GM12878 (cell line): Measurements from ENCODE around the gene LONRF3. TPM values are rescaled to one million over a fixed set of nuclear protein-coding genes. Genes with fewer than 3 reads are reported as not detected.

Experiments
- ATAC-seq: fragments of 200-7000 bp; cut with Tn5 transposase; 3 replicates; pipeline ENCODE4 v1.9.1; 2020; ENCODE audit warnings: mild to moderate bottlenecking, moderate library complexity
- BruUV-seq: library from RNA; stranded (reverse); fragments of 400-500 nt; replicated peaks from 2 replicates; lab custom pipeline; 2021; lab: Mats Ljungman, UMichigan
- CTCF ChIA-PET: fragments of 300-600 bp; sonication (Branson Sonifier 250); formaldehyde crosslinking; extraction: SDS; loops from one replicate; lab custom pipeline; 2021; ENCODE audit warnings: inconsistent platforms; lab: Yijun Ruan, JAX
- POLR2A ChIA-PET: fragments of 350-600 bp; formaldehyde crosslinking; extraction: SDS; loops from one replicate; lab custom pipeline; 2021; ENCODE audit warnings: inconsistent platforms; lab: Charles Lee
- RAD21 ChIA-PET: fragments of 300-600 bp; sonication (Branson Sonifier 250); formaldehyde crosslinking; loops from one replicate; lab custom pipeline; 2023; ENCODE audit warnings: antibody characterized with exemption; ENCODE audit not compliant: unreplicated experiment; lab: Charles Lee
- SMC1A ChIA-PET: fragments of 300-600 bp; sonication (Branson Sonifier 250); formaldehyde crosslinking; loops from one replicate; lab custom pipeline; 2023; ENCODE audit not compliant: unreplicated experiment, uncharacterized antibody; lab: Charles Lee
- DNase-seq: peaks from one replicate; pipeline ENCODE4 v3.0.0-alpha.2; 2011; ENCODE audit warnings: low read depth, low spot score
- FAIRE-seq: peaks from 3 replicates; lab custom pipeline; 2011; peaks lifted over from hg19 to GRCh38; lab: Jason Lieb, UNC
- H2AFZ ChIP-seq: 2 replicates; pipeline ENCODE4 v1.6.0; 2011; ENCODE audit warnings: low read depth, low read length, control low read depth; ENCODE audit not compliant: control insufficient read depth
- H3K27ac ChIP-seq: 2 replicates; pipeline ENCODE4 v1.5.1; 2011; ENCODE audit warnings: control low read depth; ENCODE audit not compliant: control insufficient read depth, insufficient read depth
- H3K27me3 ChIP-seq, 2 experiments: replicated peaks in 1 of 2; 2 replicates each; pipeline versions ENCODE4 v1.6.0 to v1.6.1; 2011; ENCODE audit warnings: low read length in 1 of 2; ENCODE audit not compliant: control insufficient read depth in 2 of 2, insufficient read depth in 2 of 2
- H3K36me3 ChIP-seq, 2 experiments: 2 replicates each; pipeline ENCODE4 v1.5.1; 2011; ENCODE audit warnings: low read length in 1 of 2; ENCODE audit not compliant: control insufficient read depth in 2 of 2, insufficient read depth in 2 of 2
- H3K4me1 ChIP-seq: 2 replicates; pipeline ENCODE4 v1.6.1; 2011; ENCODE audit warnings: mild to moderate bottlenecking, low read length, moderate library complexity, mixed read lengths; ENCODE audit not compliant: control insufficient read depth, insufficient read depth
- H3K4me2 ChIP-seq: 2 replicates; pipeline ENCODE4 v1.6.0; 2011; ENCODE audit warnings: control low read depth; ENCODE audit not compliant: control insufficient read depth, insufficient read depth
- H3K4me3 ChIP-seq: fragments of 200-600 bp; sonication (generic); 2 replicates; pipeline ENCODE4 v1.5.1; 2016
- H3K79me2 ChIP-seq: 2 replicates; pipeline ENCODE4 v1.6.0; 2011; ENCODE audit warnings: low read length; ENCODE audit not compliant: control insufficient read depth, insufficient read depth
- H3K9ac ChIP-seq: 2 replicates; pipeline ENCODE4 v1.8.0; 2011; ENCODE audit warnings: low read length, control low read depth, mixed read lengths; ENCODE audit not compliant: control insufficient read depth, insufficient read depth
- H3K9me3 ChIP-seq: replicated peaks from 3 replicates; pipeline ENCODE4 v1.5.1; 2011; ENCODE audit warnings: mild to moderate bottlenecking, low read length; ENCODE audit not compliant: control insufficient read depth, insufficient read depth
- H4K20me1 ChIP-seq: 2 replicates; pipeline ENCODE4 v1.6.0; 2011; ENCODE audit not compliant: control insufficient read depth, insufficient read depth
- BHLHE40 ChIP-seq, 2 experiments: fragments of 450-650 bp in 1 of 2; IDR thresholded peaks; 2 replicates each; pipeline ENCODE4 v1.6.1; 2011 to 2017; ENCODE audit warnings: low read depth in 2 of 2, borderline replicate concordance in 1 of 2, improper control_type of control experiment in 1 of 2, low read length in 1 of 2, mild to moderate bottlenecking in 1 of 2
- CBFB ChIP-seq: IDR thresholded peaks from 2 replicates; pipeline ENCODE4 v1.6.1; 2016; ENCODE audit warnings: antibody characterized with exemption, low read depth
- CHD1 ChIP-seq: IDR thresholded peaks from 2 replicates; pipeline ENCODE4 v1.6.1; 2012; ENCODE audit warnings: low read depth, low read length, improper control_type of control experiment
- HDAC6 ChIP-seq: fragments of 200-600 bp; sonication (generic); IDR thresholded peaks from one replicate; pipeline ENCODE4 v1.8.0; 2017; ENCODE audit warnings: antibody characterized with exemption; ENCODE audit not compliant: unreplicated experiment
- HSF1 ChIP-seq: fragments of 150-350 bp; IDR thresholded peaks from 2 replicates; pipeline ENCODE4 v1.6.1; 2014; ENCODE audit warnings: mild to moderate bottlenecking, low read depth, low read length
- IKZF1 ChIP-seq: fragments of 450-650 bp; conservative IDR thresholded peaks from 2 replicates; pipeline ENCODE4 v1.6.1; 2017; ENCODE audit warnings: antibody characterized with exemption, mild to moderate bottlenecking
- KDM1A ChIP-seq: fragments of 200-600 bp; sonication (generic); IDR thresholded peaks from 2 replicates; pipeline ENCODE4 v1.6.1; 2016; ENCODE audit warnings: borderline replicate concordance
- MTA3 ChIP-seq: IDR thresholded peaks from 2 replicates; pipeline ENCODE4 v1.6.1; 2012; ENCODE audit warnings: low read length, inconsistent platforms, borderline replicate concordance
- NBN ChIP-seq: fragments of 450-650 bp; IDR thresholded peaks from 2 replicates; pipeline ENCODE4 v1.6.1; 2016
- NR2F1 ChIP-seq: fragments of 450-650 bp; conservative IDR thresholded peaks from 2 replicates; pipeline ENCODE4 v1.6.1; 2017; ENCODE audit warnings: mild to moderate bottlenecking
- PAX8 ChIP-seq: fragments of 450-650 bp; IDR thresholded peaks from 2 replicates; pipeline ENCODE4 v1.6.1; 2017; ENCODE audit warnings: mild to moderate bottlenecking, moderate library complexity
- PML ChIP-seq: IDR thresholded peaks from 2 replicates; pipeline ENCODE4 v1.6.1; 2012; ENCODE audit warnings: low read length, inconsistent platforms
- PRDM15 ChIP-seq: fragments of 450-650 bp; formaldehyde crosslinking; IDR thresholded peaks from 2 replicates; pipeline ENCODE4 v1.4.0; 2020; ENCODE audit warnings: mild to moderate bottlenecking, moderate library complexity
- RELA ChIP-seq: fragments of 450-650 bp; IDR thresholded peaks from 2 replicates; pipeline ENCODE4 v1.8.0; 2014; ENCODE audit warnings: borderline replicate concordance; ENCODE audit not compliant: partially characterized antibody
- REST ChIP-seq: IDR thresholded peaks from 2 replicates; pipeline ENCODE4 v1.6.1; 2012; ENCODE audit warnings: mild to moderate bottlenecking, low read depth, low read length
- SIN3A ChIP-seq: IDR thresholded peaks from 2 replicates; pipeline ENCODE4 v1.6.1; 2012; ENCODE audit warnings: low read depth, low read length, improper control_type of control experiment
- SUPT20H ChIP-seq: IDR thresholded peaks from 2 replicates; pipeline ENCODE4 v1.6.1; 2011; ENCODE audit warnings: low read depth, mild to moderate bottlenecking, low read length, moderate library complexity, borderline replicate concordance; ENCODE audit not compliant: control insufficient read depth
- WRNIP1 ChIP-seq: IDR thresholded peaks from 2 replicates; pipeline ENCODE4 v1.6.1; 2011; ENCODE audit warnings: low read depth, low read length, improper control_type of control experiment, borderline replicate concordance
- WGBS: methylation state at CpG from one replicate; pipeline ENCODE4 v1.1.6; 2016; ENCODE audit warnings: low lambda C conversion rate; ENCODE audit not compliant: insufficient replicate concordance, insufficient coverage; ENCODE audit errors: missing lambda C conversion rate; 5-methylcytosine and 5-hydroxymethylcytosine counted together
- in situ Hi-C: fragments of 300-500 bp; cut with MboI; formaldehyde crosslinking; loops from 9 replicates; pipeline ENCODE4 v1.14.3; 2018; ENCODE audit warnings: mixed read lengths
- intact Hi-C: fragments of 100-400 bp; cut with micrococcal nuclease; formaldehyde crosslinking; loops from one replicate; pipeline ENCODE4 v1.14.2; 2022; ENCODE audit not compliant: unreplicated experiment
- polyA plus RNA-seq, 11 experiments: library from polyadenylated mRNA; depleted of rRNA in 4 of 11; unstranded in 6 of 11; stranded (reverse) in 5 of 11; fragments of >200 nt; fragmentation: Nextera tagmentation in 4 of 11; fragmentation: Illumina TruSeq in 1 of 11; extraction: Ambion mirVana in 4 of 11; extraction: Trizol in 1 of 11; gene quantifications; 1 replicate in 1 of 11; 2 replicates in 10 of 11; pipeline versions ENCODE4 v1.2.1 to v1.2.3, GENCODE V29; 2011 to 2016; ENCODE audit warnings: inconsistent platforms in 2 of 11, missing spikeins in 2 of 11, low read depth in 1 of 11
- total RNA-seq, 4 experiments: library from RNA; depleted of rRNA in 3 of 4; stranded (reverse); fragments of >200 nt in 3 of 4; fragmentation: Illumina TruSeq in 1 of 4; extraction: Trizol in 1 of 4; gene quantifications; 2 replicates each; pipeline versions ENCODE4 v1.2.1 to v1.2.3, GENCODE V29; 2013 to 2021

LONRF3 gene
- total and polyA plus RNA-seq, 10 of the 15 experiments (the other 5 are each of a cell fraction or from before 2014, with no cell fraction given): 0.05 to 0.23 (median 0.09) TPM; not detected in 3

GRCh38 chrX:119017077-119017476 lies 42.7 kb downstream of the LONRF3 start:
- H3K4me2 ChIP-seq: no peak overlapping the region
- SMC1A ChIA-PET: interaction anchor here (1.0 to 2.3 kb wide), 2 partner anchors 9 to 58 kb away, joined by 3 to 6 read pairs; no protein-coding TSS in a partner anchor
- no peaks in the 10 kb centered on the region for H3K36me3 ChIP-seq
- no peaks in the 10 kb centered on the region for H3K27me3 ChIP-seq
- no peak for FAIRE-seq
- in situ Hi-C loops (no loop called here), intact Hi-C loops (no loop called here)
- BruUV-seq: no TSS peak
- no peak overlapping the region for H3K27ac ChIP-seq
- H3K4me3 ChIP-seq: no peak overlapping the region
- ATAC-seq: no peak
- 8% methylated on average over 1 of the region's 1 CpG for WGBS
- CTCF ChIA-PET: interaction anchor here (2.2 kb wide), 1 partner anchor 8 kb away, joined by 7 read pairs; no protein-coding TSS in a partner anchor
- peaks cover 3% of the 10 kb centered on the region; the same call in 1 of the 3 replicates for H3K9me3 ChIP-seq
- H3K4me1 ChIP-seq: peaks cover 12% of the 10 kb centered on the region
- no peak overlapping the region for H2AFZ ChIP-seq
- no peaks in the 10 kb centered on the region for H3K79me2 ChIP-seq
- RAD21 ChIA-PET: no interaction called here
- POLR2A ChIA-PET: no interaction called here
- H3K9ac ChIP-seq: no peak overlapping the region
- no peaks in the 10 kb centered on the region for H4K20me1 ChIP-seq
- TF ChIP-seq KDM1A (no peak), SUPT20H (no peak), IKZF1 (no peak), NR2F1 (no peak), HDAC6 (no peak), NBN (no peak), PML (no peak), SIN3A (no peak), CHD1 (no peak), RELA (no peak), BHLHE40 (IDR thresholded peaks at IDR 0.05; ENCODE audit: borderline replicate concordance in 1 of 2, low read depth in 2 of 2, low read length in 1 of 2) (no peak), MTA3 (no peak), REST (no peak), WRNIP1 (no peak), PAX8 (no peak), CBFB (no peak), HSF1 (no peak), PRDM15 (CRISPR knock-in tag) (no peak)
- TF ChIP-seq, all 136 proteins: peak for 0
- no peak for DNase-seq
